ENCODE results near the gene SIGLEC12. TPM values are rescaled to one million over a fixed set of nuclear protein-coding genes. Genes with fewer than 3 reads are reported as not detected.

SIGLEC12 gene
- total RNA-seq, 4 donors from 2014 or later: not detected

- no peak for TF ChIP-seq CTCF (IDR thresholded peaks at IDR 0.05; ENCODE audit: low read depth)
Observed at GRCh38 chr19:51461723-51462161, 39.9 kb downstream of the SIGLEC12 start.

- TF ChIP-seq CTCF (IDR thresholded peaks at IDR 0.05; ENCODE audit: low read depth): no peak
Observed at GRCh38 chr19:51460164-51460992, 41.2 kb downstream of the SIGLEC12 start.

GRCh38 chr19:51458899-51459505 is 42.6 kb downstream of the SIGLEC12 start:
- no peak for TF ChIP-seq CTCF (IDR thresholded peaks at IDR 0.05; ENCODE audit: low read depth)

- no peak for TF ChIP-seq CTCF (IDR thresholded peaks at IDR 0.05; ENCODE audit: low read depth)
Observed at GRCh38 chr19:51458051-51458645, 43.5 kb downstream of the SIGLEC12 start, which contains the start of gene SIGLEC8. Gene SIGLEC8, minus strand, starts transcription at chr19:51458454. Its CDS starts 67 bp downstream, at chr19:51458387.

- no peak for TF ChIP-seq CTCF (IDR thresholded peaks at IDR 0.05; ENCODE audit: low read depth)
Observed at GRCh38 chr19:51457351-51458013, 44.1 kb downstream of the SIGLEC12 start.

GRCh38 chr19:51456541-51457290 is 44.9 kb downstream of the SIGLEC12 start:
- no peak for TF ChIP-seq CTCF (IDR thresholded peaks at IDR 0.05; ENCODE audit: low read depth)
